Dedifferentiated amniotic fluid mesenchymal stem cell (primary cell): ENCODE data around the gene GAL3ST2.
"Not testable (repeated sequence)": the region's sequence is repeated elsewhere in the genome, so short reads cannot be mapped to it uniquely, and the experiment has no call there.

Experiments used
- DNase-seq: peaks from one replicate; pipeline ENCODE4 v3.0.0-alpha.2; 2016; ENCODE audit errors: extremely low spot score

The GAL3ST2 gene

DNA sequence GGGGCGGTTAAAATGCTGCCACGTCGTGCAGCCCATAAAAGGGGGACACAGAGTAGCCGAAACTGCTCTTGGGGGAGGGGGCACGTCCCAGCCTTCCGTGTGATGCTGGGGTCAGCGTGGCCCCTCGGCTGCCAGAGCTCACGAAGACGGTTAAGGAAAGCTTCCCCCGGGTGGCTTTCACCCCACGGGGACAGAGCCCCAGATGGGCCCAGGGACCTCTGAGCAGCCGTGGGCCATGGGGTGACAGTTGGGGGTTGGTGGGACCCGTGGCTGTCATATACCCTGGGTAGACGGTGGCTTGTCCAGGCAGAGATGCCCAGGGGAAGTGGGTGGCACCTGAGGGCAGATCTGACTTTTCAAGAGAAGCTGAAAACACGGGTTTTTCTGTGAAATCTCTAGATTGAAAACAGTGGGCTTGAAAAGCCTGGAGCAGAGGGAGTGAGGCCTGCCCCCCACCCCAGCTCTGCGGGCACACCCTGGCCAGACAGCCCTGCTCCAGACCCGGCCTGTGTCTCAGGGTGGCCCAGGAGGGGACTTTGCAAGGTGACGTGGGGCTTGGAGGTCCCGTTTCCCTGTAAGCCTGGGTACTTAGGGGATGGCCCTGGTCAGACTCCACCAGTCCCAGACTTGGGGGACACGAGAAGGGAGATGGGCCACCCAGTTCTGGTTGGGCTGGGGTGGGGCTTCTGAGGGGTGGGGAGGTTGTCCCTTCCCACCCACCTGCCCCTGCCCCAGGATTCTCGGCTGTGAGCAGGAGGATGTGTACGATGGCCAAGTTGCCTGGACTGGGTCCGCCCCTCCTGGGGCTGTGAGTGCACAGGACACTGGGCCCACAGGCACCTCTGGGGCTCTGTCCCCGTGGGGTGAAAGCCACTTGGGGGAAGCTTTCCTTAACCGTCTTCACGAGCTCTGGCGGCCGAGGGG, 33.0 kb downstream of the GAL3ST2 start:
- no peak for DNase-seq

DNA sequence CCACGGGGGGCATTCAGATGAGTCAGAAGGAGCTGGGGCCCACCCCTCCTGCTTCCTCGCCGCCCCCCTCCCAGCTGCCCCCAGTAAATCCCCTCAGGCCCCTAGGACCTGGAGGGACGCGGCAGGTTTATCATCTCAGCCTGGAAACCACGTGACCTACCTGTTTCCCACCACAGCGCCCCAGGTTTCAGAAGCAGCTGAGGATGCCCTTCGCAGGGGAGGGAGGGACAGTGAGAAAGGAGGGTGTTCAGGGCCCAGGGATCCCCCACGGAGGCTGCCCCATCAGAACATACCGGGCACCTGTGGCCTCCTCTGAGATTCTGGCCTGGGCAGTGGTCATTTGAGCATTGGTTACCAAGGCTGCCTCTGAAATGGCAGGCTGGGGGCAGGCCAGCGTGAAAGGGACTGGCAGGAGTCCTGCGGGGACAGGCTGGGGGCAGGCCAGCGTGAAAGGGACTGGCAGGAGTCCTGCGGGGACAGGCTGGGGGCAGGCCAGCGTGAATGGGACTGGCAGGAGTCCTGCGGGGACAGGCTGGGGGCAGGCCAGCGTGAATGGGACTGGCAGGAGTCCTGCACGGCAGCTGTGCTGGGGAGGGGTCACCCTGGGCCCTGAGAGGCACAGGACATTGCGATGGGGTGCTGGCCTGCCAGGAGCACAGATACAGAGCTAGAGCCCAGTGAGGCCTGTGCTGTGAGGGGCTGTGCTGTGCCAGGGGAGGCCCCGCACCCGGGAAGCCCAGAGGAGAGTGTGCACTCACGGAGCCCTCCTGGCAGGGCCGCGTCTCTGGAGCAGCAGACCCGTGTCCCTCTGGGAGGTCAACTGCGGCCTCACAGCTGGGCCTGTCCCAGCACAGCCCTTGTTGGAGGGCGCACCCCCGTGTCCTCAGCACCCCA, 33.9 kb downstream of the GAL3ST2 start:
- no peak for DNase-seq

DNA sequence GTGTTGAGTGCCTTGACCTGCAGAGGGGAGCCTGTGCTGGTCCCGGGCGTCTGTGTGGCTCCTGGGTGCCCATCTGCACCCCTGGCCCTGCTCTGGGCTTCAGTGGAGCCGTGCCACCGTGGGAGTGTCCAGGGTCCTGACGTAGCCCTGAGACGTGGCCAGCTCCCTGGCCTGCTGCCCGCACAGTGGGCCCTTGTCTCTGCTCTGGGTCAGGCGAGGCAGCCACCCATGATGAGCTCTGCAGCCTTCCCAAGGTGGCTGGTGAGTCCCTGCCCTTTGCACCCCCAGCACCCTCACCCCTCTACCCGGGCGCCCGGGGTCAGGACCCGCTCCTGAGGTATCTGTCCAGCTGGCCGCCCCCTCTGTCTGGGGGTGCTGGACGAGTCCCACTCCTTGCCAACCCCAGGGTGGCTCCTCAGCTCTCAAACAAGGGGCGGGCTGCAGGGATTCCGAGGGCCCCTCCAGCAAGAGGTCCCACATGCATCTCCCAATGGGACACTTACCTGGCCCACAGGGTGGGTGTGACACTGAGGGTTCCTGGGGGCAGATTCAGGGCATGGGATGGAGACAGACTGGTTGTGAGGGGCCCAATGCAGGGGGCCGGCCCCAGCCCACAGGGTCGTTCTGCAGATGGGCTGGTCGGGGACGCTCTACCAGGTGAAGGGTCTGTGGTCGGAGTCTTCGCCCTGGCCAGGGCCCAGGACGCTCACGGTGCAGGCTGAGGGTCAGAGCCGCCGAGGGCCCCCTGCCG, 34.8 kb downstream of the GAL3ST2 start:
- DNase-seq, result no peak

DNA sequence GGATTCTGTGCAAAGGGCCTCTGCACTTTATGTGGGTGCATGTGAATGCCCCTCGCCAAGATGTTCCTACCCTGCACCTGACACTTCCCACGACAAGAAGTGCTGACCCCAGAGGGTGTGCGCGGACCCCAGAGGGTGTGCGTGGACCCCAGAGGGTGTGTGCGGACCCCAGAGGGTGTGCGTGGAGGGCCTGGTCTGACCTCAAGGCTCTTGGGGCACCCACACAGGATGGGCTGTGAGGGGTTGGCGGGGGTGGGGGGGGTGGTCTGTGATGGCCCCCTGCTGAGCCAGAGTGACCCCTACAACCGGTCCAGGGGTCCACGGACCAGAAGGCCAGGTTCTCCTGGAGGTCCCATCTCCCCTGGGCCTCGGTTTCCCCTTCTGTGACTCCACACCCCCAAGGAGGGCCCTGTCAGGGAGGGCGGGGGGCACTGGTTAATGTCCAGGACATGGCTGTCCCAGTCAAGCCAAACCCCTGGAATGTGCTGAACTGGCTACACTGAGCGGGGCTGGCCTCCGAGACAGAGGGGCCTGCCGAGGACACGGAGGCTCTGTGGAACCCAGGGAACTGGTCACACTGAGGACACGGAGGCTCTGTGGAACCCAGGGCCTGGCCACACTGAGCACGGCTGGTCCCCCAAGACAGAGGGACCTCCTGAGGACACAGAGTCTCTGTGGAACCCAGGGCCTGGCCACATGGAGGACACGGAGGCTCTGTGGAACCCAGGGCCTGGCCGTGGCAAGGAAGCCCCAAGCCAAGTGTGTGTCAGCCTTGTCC, 35.5 kb downstream of the GAL3ST2 start:
- no peak for DNase-seq

DNA sequence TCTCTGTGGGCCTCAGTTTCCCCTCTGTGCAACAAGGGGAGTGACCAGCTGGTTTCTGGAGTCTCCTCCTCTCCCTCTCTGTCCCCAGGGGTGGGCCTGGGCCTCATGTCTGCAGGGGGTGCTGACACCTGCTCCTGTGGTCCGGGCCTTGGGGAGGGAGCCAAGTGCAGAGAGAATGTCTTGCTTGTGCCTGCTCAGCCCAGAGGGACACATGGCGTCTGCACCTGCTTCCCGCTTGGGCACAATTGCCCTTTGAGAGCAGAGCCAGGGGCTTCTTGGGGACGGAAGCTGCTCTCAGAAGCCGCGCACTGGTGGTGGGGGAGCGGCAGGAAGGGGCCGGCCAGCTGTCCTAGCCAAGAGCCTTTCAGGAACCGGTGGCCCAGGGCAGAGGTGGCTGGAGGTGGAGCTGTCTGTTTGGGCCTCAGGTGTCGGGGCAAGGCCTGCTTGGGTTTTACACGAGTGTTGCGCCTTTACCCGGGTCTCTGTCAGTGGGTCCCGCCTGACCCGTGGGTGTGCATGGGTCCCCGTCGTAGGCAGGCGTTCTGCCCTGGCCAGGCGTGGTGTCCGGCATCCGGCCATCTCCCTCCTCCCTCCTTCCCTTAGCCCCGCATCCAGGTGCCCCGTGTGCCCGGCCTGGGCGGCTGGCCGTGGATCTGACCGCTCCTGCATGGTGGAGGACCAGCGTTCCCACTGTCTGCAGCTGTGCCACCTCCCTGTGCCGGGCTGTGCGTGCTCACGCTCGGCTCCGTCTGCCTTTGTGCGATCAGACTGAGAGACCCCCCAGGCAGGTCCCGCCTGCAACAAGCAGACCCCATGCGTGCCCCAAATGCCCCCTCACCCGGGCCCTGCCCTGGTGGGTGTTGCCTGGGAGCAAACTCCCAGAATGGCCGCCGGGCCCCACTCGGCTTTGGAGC, 36.4 kb downstream of the GAL3ST2 start:
- DNase-seq, result no peak

GRCh38 chr2:241813644-241814392, 37.2 kb downstream of the GAL3ST2 start:
- no peak for DNase-seq

- DNase-seq, result no peak
These were observed 37.7 kb downstream of the GAL3ST2 start for GRCh38 chr2:241814393-241814642.

DNA sequence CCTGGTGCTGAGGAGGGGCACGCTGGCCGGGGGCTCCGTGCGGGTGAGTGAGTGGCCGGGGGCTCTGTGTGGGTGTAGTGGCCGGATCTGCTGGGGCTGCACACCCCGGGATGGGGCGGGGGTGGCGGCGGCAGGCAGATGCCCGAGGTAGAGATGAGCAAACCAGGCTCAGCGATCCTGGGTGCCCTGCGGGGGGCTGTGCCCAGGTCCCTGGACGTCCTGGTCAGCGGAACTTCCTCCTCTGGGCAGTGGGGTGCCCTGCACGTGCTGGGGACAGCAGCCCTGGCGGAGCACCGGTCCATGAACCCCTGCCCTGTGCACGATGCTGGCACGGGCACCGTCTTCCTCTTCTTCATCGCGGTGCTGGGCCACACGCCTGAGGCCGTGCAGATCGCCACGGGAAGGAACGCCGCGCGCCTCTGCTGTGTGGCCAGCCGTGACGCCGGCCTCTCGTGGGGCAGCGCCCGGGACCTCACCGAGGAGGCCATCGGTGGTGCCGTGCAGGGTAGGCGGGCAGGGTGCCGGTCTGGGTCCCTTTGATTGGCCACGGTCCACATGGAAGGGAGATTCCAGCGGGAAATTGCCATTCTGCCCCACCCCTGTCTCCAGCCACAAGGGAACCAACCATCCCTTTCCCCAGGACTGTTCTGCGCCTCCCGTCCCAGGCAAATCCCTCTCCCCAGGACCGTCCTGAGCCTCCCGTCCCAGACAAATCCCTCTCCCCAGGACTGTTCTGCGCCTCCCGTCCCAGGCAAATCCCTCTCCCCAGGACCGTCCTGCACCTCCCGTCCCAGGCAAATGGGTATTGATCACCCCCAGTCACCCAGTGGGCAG, 38.2 kb downstream of the GAL3ST2 start:
- no peak for DNase-seq

GRCh38 chr2:241815477-241816430, 39.1 kb downstream of the GAL3ST2 start:
- no peak for DNase-seq

DNA sequence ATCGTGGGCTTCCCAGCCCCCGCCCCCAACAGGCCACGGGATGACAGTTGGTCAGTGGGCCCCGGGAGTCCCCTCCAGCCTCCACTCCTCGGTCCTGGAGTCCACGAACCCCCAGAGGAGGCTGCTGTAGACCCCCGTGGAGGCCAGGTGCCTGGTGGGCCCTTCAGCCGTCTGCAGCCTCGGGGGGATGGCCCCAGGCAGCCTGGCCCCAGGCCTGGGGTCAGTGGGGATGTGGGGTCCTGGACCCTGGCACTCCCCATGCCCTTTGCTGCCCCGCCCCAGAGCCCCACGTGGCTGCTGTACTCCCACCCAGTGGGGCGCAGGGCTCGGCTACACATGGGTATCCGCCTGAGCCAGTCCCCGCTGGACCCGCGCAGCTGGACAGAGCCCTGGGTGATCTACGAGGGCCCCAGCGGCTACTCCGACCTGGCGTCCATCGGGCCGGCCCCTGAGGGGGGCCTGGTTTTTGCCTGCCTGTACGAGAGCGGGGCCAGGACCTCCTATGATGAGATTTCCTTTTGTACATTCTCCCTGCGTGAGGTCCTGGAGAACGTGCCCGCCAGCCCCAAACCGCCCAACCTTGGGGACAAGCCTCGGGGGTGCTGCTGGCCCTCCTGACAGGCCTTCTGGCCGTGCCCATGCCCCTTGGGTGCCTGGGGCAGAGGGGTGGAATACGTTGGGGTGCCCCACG, 40.0 kb downstream of the GAL3ST2 start:
- no peak for DNase-seq

GRCh38 chr2:241817126-241817820, 40.7 kb downstream of the GAL3ST2 start:
- DNase-seq, result no peak

DNA sequence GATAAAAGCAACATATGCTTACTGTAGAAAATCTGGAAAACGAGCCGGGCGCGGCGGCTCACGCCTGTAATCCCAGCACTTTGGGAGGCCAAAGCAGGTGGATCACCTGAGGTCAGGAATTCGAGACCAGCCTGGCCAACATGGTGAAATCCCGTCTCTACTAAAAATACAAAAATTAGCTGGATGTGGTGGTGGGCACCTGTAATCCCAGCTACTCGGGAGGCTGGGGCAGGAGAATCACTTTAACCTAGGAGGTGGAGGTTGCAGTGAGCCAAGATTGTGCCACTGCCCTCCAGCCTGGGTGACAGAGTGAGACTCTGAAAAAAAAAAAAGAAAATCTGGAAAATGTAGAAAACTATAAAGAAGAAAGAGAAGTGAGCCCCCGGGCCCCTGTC, 41.2 kb downstream of the GAL3ST2 start:
- DNase-seq, result not testable (repeated sequence)

- no peak for DNase-seq
These were observed 41.8 kb downstream of the GAL3ST2 start for GRCh38 chr2:241818229-241818942.

- no peak for DNase-seq
These were observed 42.3 kb downstream of the GAL3ST2 start for GRCh38 chr2:241818943-241819270.

DNA sequence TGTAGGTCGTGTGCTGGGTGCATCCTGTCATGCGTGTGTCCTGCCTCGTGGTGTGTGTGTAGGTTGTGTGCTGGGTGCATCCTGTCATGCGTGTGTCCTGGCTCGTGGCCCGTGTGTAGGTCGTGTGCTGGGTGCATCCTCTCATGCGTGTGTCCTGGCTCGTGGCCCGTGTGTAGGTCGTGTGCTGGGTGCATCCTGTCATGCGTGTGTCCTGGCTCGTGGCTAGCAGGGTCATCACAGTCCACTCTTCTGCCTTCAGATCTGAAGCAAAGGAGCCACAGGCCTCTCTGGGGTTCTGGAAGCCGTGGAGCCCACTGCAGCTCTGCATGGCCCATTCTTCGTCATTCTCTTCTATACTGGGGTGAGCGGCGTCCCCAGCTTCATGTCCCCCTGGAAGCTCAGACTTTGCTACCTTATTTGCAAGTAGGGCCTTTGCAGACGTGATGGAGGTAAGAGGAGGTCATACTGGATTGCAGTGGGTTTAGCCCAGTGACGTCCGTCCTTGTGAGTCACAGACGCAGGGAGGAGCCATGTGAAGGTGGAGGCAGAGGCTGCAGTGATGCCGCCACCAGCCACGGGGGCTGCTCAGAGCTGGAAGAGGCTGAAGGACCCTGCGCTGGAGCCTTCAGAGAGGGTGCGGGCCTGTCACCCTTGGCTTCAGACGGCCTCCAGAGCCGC, 43.5 kb downstream of the GAL3ST2 start:
- not testable (repeated sequence) for DNase-seq
